ENCODE data around the gene PADI4.

DNA sequence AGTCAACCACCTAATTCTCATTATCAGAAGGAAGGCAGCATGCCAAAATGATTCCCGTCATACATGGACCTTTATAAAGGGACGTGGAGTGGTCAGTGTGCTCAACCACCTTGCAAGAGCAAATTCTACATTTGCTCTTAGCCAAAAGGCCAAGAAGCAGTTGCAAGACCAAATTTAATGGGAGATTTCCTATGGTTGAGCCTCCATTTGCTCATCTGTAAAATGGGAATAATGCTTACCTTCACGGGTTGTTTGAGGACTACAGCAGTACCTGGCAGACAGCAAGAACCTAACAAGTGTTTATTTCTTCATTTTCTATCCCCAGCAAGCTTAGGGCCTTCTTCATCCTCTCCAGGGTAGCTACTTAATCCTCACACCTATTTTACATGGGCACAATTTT is 17.4 kb upstream of the PADI4 start:
- TF ChIP-seq, protein P1, sequence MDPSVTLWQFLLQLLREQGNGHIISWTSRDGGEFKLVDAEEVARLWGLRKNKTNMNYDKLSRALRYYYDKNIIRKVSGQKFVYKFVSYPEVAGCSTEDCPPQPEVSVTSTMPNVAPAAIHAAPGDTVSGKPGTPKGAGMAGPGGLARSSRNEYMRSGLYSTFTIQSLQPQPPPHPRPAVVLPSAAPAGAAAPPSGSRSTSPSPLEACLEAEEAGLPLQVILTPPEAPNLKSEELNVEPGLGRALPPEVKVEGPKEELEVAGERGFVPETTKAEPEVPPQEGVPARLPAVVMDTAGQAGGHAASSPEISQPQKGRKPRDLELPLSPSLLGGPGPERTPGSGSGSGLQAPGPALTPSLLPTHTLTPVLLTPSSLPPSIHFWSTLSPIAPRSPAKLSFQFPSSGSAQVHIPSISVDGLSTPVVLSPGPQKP (IDR thresholded peaks at IDR 0.05; ENCODE audit: borderline replicate concordance, low read depth, low read length) = no peak
- TF ChIP-seq, protein P2, sequence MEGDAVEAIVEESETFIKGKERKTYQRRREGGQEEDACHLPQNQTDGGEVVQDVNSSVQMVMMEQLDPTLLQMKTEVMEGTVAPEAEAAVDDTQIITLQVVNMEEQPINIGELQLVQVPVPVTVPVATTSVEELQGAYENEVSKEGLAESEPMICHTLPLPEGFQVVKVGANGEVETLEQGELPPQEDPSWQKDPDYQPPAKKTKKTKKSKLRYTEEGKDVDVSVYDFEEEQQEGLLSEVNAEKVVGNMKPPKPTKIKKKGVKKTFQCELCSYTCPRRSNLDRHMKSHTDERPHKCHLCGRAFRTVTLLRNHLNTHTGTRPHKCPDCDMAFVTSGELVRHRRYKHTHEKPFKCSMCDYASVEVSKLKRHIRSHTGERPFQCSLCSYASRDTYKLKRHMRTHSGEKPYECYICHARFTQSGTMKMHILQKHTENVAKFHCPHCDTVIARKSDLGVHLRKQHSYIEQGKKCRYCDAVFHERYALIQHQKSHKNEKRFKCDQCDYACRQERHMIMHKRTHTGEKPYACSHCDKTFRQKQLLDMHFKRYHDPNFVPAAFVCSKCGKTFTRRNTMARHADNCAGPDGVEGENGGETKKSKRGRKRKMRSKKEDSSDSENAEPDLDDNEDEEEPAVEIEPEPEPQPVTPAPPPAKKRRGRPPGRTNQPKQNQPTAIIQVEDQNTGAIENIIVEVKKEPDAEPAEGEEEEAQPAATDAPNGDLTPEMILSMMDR (conservative IDR thresholded peaks at IDR 0.05; ENCODE audit: low read depth, low read length) = no peak
- TF ChIP-seq SMC3 (IDR thresholded peaks at IDR 0.05; ENCODE audit: low read depth, low read length) (no peak), RAD21 (IDR thresholded peaks at IDR 0.05; ENCODE audit: low read length) (no peak), POLR2A (IDR thresholded peaks at IDR 0.05; ENCODE audit: low read depth, low read length) (no peak), NFE2L2 (IDR thresholded peaks at IDR 0.05; ENCODE audit: low read depth, low read length) (no peak), BHLHE40 (IDR thresholded peaks at IDR 0.05; ENCODE audit: low read depth, low read length) (no peak), MXI1 (IDR thresholded peaks at IDR 0.05; ENCODE audit: borderline replicate concordance, low read depth, low read length) (no peak)
- TF ChIP-seq, protein P3, sequence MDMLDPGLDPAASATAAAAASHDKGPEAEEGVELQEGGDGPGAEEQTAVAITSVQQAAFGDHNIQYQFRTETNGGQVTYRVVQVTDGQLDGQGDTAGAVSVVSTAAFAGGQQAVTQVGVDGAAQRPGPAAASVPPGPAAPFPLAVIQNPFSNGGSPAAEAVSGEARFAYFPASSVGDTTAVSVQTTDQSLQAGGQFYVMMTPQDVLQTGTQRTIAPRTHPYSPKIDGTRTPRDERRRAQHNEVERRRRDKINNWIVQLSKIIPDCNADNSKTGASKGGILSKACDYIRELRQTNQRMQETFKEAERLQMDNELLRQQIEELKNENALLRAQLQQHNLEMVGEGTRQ (IDR thresholded peaks at IDR 0.05; ENCODE audit: low read depth, low read length) = no peak

Data from IMR-90 (cell line).